MV-4-11 (cell line): ENCODE data around the gene CLEC4F.

ENCODE experiments used
- DNase-seq: peaks from one replicate; lab custom pipeline; 2025; lab: John Stamatoyannopoulos, UW

CLEC4F gene

DNA sequence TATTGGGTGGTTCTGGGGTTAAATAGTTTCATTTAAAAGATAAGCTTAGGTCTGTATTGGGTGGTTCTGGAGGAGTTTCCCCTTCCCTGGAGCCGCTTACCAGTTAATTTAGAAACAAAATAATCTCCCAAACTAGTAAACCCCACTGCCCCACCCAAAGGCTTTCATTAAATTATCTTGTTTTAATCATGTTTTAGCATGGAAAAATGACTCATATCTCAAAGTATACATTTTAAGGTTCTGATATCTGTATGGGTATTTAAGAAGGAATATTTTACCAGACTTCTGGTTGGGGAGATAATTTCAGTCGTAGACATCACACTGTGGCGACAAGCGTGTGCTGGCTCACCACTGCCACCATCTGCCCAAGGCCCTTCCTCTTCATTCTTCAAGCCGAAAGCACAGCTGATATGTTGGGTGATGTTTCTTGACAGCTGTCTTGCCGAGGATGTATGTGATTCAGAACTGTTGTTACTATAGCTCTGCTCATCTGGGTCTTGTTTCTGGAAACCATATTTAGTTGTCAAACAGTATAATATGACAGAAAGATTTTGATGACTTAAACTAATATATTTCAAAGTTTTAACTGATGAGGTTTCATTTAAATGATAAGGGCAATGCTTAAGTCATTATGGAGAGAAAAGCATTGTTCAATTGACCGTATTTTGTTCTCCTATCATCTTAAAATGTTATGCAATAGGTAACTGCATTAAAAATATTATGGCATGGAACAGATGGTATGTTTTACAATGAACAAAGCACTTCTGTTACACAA is 35.1 kb downstream of the CLEC4F start:
- DNase-seq = peak; percentile 66

GRCh38 chr2:70784320-70784719 is 36.1 kb downstream of the CLEC4F start:
- no peak for DNase-seq

GRCh38 chr2:70779911-70780545 is 40.4 kb downstream of the CLEC4F start:
- no peak for DNase-seq

DNA sequence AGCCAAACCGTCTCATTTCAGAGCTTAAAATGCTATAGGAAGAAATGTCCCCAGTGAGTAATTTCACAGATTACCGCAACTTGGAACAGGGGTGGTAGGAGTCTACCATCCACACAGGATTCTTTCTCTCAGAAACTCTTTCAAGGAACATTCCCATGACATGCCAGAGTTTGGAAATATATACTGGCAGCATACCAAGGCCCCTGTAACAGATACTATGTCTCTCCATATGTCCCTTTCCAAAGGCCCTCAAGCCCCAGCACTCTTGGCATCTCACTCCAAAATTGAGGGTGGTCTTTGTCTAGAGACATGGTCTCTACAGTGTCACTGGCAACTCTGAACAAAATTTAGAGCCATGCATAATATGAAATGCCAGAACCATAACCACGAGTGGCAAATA is 40.9 kb downstream of the CLEC4F start:
- DNase-seq = no peak

DNA sequence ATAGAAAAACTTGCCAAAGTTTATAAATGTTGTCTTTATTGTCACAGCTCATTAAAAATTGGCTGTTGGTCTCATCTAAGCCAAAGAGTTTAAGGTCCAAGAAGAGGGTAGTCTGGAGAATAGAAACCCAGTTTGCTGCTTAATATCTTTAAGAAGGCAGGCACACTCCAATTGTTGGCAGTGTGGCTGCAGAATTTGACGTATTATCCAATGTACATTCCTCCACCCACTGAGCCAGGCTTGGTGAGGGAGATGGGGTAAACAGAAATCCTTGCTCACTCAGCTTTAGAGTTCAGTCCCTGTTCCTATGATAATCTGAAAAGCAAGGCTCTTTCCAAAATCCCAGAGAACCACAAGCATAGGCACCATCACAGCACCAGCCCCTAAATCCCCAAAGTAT is 41.7 kb downstream of the CLEC4F start:
- no peak for DNase-seq

GRCh38 chr2:70777450-70777849 is 42.9 kb downstream of the CLEC4F start:
- no peak for DNase-seq

- DNase-seq = no peak
These were observed 44.1 kb downstream of the CLEC4F start for GRCh38 chr2:70776266-70776665.

DNA sequence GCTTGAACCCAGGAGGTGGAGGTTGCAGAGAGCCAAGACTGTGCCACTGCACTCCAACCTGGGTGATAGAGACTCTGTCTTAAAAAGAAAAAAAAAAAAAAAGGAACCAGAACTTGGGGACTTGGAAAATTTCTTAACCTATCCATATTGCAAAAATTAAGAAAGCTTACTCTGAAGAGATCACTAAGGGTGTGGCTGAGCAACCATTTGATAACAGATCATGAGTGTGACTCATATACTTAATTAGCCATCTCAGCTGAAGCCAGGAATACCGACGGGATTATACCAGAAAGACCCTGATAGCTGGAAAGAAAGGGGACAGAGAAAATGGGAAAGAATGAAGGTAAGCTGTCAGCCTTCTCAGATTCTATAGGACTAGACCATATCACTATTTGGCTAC is 45.3 kb downstream of the CLEC4F start:
- DNase-seq = peak; percentile 57

- no peak for DNase-seq
These were observed 47.8 kb downstream of the CLEC4F start for GRCh38 chr2:70772486-70773155.

DNA sequence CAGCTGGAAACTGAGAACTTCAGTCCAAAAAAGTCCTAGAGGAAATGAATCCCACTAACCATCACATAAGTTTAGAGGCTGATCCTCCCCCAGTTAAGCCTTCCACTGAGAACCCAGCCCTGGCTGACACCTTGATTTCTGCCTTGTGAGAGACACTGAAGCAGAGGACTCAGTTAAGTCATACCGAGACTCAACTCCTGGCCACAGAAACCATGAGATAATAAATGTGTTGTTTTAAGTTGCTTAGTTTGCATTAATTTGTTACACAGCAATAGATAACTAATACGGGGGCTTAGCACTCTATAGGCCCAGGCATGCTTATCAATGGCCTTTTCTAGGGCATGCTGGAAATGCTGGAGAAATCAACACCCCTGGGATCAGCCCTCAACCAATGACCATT is 49.0 kb downstream of the CLEC4F start:
- no peak for DNase-seq

GRCh38 chr2:70769450-70769849 is 50.9 kb downstream of the CLEC4F start:
- DNase-seq = no peak

- no peak for DNase-seq
These were observed 51.8 kb downstream of the CLEC4F start for GRCh38 chr2:70768590-70769085.

DNA sequence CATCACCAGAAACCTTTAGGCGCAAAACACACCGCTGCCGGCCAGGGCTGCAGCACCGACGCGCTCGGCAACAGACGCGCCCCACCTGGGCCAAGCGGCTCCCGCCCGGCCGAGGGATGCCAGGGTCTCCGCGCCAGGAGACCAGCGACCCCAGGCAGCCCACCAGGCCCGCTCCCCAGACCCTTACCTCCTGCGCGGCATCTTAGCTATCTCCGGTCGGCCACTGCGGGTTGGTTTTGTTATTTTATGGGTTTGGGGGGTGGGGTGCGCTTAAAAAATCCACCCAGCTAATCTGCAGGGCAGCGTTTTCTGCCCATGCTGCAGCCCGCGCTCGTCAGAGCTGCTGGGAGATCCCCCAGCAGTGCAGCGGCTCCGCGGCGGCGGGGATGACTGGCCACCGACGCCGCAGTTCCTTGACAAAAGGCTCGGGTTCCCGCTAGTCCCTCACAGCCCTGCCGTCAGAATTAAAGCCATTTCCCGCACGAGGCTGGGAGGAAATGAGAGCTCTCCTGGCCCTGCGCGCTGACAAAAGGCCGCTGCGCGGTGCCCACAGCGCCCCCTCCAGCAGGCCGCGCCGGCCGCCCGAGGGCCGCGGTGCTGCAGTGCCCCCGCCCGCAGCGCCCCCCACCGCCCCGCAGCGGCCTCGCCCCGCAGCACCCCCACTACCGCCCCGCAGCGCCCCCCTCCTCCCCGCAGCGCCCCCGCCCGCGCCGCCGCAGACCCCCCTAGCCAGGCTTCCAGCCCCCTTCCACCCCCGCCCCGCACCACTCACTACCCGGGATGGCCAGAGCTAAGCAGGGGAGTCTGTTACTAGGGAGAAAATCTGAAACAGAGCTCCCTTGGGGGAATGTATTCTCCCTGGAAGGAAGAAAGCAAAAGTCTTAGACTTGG is 52.5 kb downstream of the CLEC4F start, which contains the start of gene ADD2:
ADD2 (minus strand) TSS at position 502 of the 891 bp plus-strand sequence. CDS start 61,792 bp downstream, outside the sequence.
- peak; percentile 61 for DNase-seq

DNA sequence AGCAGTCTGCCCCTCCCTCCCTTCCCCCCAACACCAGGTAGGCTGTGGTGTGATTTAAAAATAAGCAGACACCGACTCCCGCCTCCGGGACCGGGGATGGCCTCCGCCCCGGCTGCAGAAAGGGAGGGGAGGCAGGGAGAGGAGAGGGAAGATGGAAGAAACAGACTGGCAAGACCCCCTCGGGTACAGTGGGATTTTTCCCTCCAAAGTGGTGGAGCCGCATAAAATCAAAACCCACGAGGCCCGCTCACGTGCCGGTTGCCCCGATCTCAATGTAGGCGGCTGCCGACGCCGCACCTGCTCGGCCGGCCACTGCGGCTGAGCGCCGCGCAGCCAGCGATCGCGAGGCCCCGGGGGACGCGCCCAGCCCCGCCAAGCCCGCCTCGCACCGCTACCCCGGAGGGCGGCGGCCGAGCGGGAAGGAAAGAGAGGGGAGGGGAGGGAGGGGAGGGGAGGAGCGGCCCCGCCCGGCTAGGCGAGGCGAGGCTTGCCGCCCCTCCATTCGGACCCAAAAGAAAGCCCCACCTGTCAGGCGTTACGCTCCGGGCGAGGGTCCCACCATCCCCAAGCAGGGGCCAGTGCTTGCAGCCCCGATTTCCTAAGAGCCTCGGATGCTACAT is 53.2 kb downstream of the CLEC4F start:
- no peak for DNase-seq

DNA sequence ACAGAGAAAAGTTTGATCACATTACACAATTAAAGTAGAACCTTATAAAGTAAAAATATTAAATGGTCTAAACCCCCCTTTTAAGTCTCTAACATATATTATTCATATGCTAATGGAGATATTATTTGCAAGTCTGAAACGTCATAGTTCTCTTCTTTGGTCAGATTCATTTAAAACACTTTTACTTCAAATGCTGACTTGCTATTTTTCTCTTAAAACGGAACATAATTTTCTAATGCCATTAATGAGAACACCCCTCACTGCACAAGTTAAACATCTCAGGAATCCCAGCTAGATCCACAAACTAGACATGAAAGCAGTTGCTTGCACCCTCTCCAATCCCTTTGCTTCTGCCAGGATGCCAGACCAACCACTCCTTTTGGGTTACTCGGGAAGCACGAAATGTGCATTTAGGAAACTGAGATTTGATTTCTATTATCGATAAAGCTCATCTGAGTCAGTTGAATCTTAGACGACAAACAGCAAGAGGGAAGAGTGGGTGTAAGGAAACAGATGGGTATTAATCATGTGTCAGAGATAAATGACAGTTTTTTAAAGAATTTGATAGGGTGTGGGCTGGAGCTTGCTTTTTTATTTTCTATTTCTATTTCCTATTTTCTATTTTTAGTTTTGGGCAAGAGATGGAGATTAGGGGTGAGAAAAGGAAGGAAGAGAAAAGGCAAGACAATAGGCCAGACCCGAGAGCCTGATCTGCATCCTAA is 53.9 kb downstream of the CLEC4F start:
- peak; percentile 41 for DNase-seq

- no peak for DNase-seq
These were observed 54.9 kb downstream of the CLEC4F start for GRCh38 chr2:70765507-70765906.

GRCh38 chr2:70759446-70759845 is 61.0 kb downstream of the CLEC4F start:
- no peak for DNase-seq
